Ovary (tissue), 3 donors: Measurements from ENCODE around the gene RUNX2.

Experiments used
- EP300 ChIP-seq: sonication (generic); formaldehyde crosslinking; IDR thresholded peaks from one replicate; pipeline ENCODE4 v1.6.1; 2017; ENCODE audit warnings: antibody characterized with exemption
- POLR2A ChIP-seq: fragments of 450-650 bp; IDR thresholded peaks from one replicate; pipeline ENCODE4 v1.6.1; 2017; ENCODE audit warnings: antibody characterized with exemption, mild to moderate bottlenecking, moderate library complexity
- TF ChIP-seq, protein P1 (sequence below), 3 donors: fragments of 450-650 bp in 2 of 3; fragments of 200-600 bp in 1 of 3; IDR thresholded peaks; one replicate each; pipeline versions ENCODE4 v1.5.1 to v1.8.0; 2016 to 2022; ENCODE audit warnings: antibody characterized with exemption in 3 of 3, mild to moderate bottlenecking in 1 of 3
- donor health status: DM: no; HTN: no; CAD: no.

DNA sequence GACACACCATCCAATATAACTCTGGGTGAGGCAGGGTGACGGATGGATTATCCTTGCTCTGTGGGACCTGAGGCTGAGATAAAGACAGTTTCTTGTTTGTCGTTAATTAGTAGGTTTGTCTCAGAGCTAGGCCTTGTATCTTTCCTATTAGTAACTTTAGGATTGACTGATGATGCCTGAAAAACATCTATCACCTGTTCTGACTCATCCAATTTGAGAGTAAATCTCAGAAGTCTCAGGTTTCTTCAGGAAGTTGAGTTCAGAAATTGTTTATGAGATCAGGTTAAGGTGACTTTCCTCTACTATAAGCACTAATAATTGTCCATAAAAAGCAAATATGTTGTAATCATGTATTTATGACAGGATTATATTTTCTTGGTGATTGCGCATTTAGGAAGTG, 179.1 kb downstream of the RUNX2 start:
- TF ChIP-seq, protein P1, sequence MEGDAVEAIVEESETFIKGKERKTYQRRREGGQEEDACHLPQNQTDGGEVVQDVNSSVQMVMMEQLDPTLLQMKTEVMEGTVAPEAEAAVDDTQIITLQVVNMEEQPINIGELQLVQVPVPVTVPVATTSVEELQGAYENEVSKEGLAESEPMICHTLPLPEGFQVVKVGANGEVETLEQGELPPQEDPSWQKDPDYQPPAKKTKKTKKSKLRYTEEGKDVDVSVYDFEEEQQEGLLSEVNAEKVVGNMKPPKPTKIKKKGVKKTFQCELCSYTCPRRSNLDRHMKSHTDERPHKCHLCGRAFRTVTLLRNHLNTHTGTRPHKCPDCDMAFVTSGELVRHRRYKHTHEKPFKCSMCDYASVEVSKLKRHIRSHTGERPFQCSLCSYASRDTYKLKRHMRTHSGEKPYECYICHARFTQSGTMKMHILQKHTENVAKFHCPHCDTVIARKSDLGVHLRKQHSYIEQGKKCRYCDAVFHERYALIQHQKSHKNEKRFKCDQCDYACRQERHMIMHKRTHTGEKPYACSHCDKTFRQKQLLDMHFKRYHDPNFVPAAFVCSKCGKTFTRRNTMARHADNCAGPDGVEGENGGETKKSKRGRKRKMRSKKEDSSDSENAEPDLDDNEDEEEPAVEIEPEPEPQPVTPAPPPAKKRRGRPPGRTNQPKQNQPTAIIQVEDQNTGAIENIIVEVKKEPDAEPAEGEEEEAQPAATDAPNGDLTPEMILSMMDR (IDR thresholded peaks at IDR 0.05), result no peak
- TF ChIP-seq POLR2A (no peak), EP300 (no peak)
